Measurements from ENCODE around the gene GAREM1.

DNA sequence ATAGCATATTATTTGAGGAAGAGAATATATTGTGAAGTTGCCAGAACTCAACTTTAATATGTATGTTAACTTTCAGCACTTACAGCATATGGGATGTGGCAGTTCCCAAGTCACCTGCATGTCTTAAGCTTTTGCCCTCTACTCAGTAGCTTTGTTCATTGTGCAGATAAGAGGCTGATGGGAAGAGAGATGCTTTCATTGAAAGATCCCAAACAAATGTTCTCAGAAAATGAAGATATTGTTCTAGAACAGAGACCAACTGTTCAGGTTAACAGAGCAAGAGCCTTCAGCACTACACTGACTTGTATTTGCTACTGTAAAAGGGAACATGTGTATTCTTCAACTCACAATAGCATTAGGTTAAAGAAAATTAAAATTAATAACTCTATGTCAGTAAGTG is 28.1 kb downstream of the GAREM1 start:
- no peak for TF ChIP-seq POLR2A (IDR thresholded peaks at IDR 0.05; ENCODE audit: low read depth, low read length)
- no peak for TF ChIP-seq POLR2AphosphoS5 (IDR thresholded peaks at IDR 0.05; ENCODE audit: low read depth, low read length)
- no peak for TF ChIP-seq TAF1 (IDR thresholded peaks at IDR 0.05; ENCODE audit: borderline replicate concordance, low read depth, low read length)
